Transverse colon (tissue), 4 donors: ENCODE measurements around the gene APCDD1.

Source experiments
- POLR2AphosphoS5 ChIP-seq, 3 donors: sonication (generic); formaldehyde crosslinking; IDR thresholded peaks; one replicate each; pipeline ENCODE4 v1.6.1; 2016; ENCODE audit warnings: antibody characterized with exemption in 3 of 3
- TF ChIP-seq, protein P1 (sequence below), 5 experiments: fragments of 200-600 bp in 3 of 5; fragments of 450-650 bp in 2 of 5; sonication (generic) in 3 of 5; IDR thresholded peaks; 1 replicate in 2 of 5; 2 replicates in 3 of 5; pipeline ENCODE4 v1.5.1; 2016 to 2017; ENCODE audit warnings: antibody characterized with exemption in 5 of 5, inconsistent platforms in 3 of 5, mild to moderate bottlenecking in 2 of 5, moderate library complexity in 1 of 5

DNA sequence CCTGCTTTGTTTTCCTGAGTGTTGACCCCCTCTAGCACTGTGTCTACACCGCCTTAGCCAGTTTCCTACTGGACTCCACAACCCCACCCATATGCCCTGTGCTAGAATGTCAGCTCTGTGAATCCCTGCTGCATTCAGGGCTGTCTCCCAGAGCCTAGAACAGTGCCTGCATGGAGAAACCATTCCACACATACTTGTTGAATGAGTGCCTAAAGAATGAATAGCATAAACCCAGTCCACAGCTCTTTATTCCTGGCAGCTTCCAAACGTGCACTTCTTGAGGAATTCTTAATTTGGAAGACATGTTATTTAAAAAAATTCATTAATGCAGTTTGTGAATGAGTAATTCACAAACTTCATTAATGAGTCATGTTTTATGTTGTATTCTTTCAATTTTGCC, 64.9 kb downstream of the APCDD1 start:
- TF ChIP-seq, protein P1, sequence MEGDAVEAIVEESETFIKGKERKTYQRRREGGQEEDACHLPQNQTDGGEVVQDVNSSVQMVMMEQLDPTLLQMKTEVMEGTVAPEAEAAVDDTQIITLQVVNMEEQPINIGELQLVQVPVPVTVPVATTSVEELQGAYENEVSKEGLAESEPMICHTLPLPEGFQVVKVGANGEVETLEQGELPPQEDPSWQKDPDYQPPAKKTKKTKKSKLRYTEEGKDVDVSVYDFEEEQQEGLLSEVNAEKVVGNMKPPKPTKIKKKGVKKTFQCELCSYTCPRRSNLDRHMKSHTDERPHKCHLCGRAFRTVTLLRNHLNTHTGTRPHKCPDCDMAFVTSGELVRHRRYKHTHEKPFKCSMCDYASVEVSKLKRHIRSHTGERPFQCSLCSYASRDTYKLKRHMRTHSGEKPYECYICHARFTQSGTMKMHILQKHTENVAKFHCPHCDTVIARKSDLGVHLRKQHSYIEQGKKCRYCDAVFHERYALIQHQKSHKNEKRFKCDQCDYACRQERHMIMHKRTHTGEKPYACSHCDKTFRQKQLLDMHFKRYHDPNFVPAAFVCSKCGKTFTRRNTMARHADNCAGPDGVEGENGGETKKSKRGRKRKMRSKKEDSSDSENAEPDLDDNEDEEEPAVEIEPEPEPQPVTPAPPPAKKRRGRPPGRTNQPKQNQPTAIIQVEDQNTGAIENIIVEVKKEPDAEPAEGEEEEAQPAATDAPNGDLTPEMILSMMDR (IDR thresholded peaks at IDR 0.05) = no peak
- TF ChIP-seq POLR2AphosphoS5 (IDR thresholded peaks at IDR 0.05) = no peak
